ENCODE results near the gene ARHGAP15. TPM values are rescaled to one million over a fixed set of nuclear protein-coding genes. Genes with fewer than 3 reads are reported as not detected.

The ARHGAP15 gene
- total RNA-seq, 1 experiment from 2014 or later = 0.42 TPM

DNA sequence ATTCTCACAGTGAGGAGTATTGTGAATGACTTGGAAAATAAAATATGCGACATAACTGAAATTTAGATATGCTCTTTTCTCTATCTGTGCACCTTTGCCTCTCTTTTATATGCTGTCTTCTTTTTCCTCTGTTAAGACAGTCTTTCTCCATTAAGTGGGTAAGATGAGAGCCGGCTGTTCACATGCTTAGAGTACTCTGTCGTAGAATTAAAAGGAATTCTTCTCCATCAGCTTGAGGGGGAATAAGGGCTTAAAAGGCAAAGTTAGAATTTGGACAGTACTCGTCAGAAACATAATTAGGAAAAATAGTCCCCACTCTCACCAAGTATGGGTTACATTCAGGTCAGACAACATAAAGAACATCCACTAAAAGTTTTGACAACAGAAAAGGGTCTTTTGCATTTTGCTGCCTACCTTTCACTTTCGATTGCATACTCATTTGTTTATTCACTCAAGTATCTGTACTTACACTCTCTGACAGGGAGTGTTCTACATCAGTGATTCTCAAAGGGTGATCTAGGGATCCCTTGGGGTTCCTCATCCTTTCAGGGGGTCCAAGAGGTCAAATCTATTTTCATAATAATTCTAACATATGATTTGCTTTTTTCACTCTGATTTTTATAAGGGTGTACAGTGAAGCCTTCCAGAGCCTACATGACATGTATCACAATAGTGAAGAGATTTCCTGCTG is 48.0 kb downstream of the ARHGAP15 start (continued):
- TF ChIP-seq TCF7L2 (IDR thresholded peaks at IDR 0.05; ENCODE audit: borderline replicate concordance, extremely low read depth, insufficient read depth, insufficient read length) (no peak), CEBPB (IDR thresholded peaks at IDR 0.05; ENCODE audit: low read depth) (no peak), SP1 (IDR thresholded peaks at IDR 0.05; ENCODE audit: low read depth) (no peak), ZNF274 (IDR thresholded peaks at IDR 0.05; ENCODE audit: low read depth, low read length) (no peak), SRF (IDR thresholded peaks at IDR 0.05; ENCODE audit: low read depth) (no peak), ELF1 (IDR thresholded peaks at IDR 0.05; ENCODE audit: borderline replicate concordance, low read depth) (no peak), EGR1 (IDR thresholded peaks at IDR 0.05; ENCODE audit: low read depth) (no peak), CBX3 (IDR thresholded peaks at IDR 0.05; ENCODE audit: low read depth) (no peak)

DNA sequence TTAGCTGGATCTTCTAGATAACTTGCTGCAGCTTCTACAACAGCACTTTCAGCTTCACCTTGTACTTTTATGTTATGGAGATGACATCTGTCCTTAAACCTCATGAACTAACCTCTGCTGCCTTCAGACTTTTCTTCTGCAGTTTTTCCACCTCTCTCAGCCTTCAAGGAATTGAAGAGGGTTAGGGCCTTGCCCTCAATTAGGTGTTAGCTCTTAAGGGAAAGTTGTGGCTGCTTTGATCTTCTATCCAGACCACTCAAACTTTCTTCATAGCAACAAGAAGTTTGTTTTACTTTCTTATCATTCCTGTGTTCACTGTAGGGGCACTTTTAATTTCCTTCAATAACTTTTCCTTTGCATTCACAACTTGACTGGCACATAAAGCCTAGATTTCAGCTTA is 52.3 kb downstream of the ARHGAP15 start:
- ChIA-PET RAD21 (ENCODE audit: low non-redundant PET in 1 of 2, low total read pairs in 2 of 2, uncharacterized antibody in 2 of 2, unreplicated experiment in 2 of 2) (no interaction called here), CTCF (interaction anchor here (0.9 kb wide), 1 partner anchor 78 kb away, joined by 3 read pairs; no protein-coding TSS in a partner anchor), POLR2A (no interaction called here)
- Histone ChIP-seq H3K79me2 (ENCODE audit: insufficient read depth, low read length) (no peaks in the 10 kb centered on the region), H2AFZ (ENCODE audit: low read depth, low read length, poor library complexity, severe bottlenecking) (no peak overlapping the region), H3K36me3 (ENCODE audit: control insufficient read depth in 1 of 2, insufficient read depth in 2 of 2, low read length in 2 of 2) (no peaks in the 10 kb centered on the region), H3K27me3 (ENCODE audit: insufficient read depth, low read length) (no peaks in the 10 kb centered on the region), H3K9me2 (ENCODE audit: insufficient read depth) (no peaks in the 10 kb centered on the region), H3K27ac (ENCODE audit: low read depth, low read length) (no peak overlapping the region), H3K4me1 (ENCODE audit: control insufficient read depth in 1 of 2, insufficient read depth in 2 of 2, low read length in 2 of 2) (no peaks in the 10 kb centered on the region), H3K4me3 (replicated peaks in 1 of 2; ENCODE audit: low read depth in 1 of 2, low read length in 2 of 2) (no peak overlapping the region), H3K4me2 (ENCODE audit: low read length) (no peak overlapping the region), H3K9ac (ENCODE audit: low read length) (no peak overlapping the region), H3K9me3 (ENCODE audit: control insufficient read depth in 1 of 2, insufficient read depth in 1 of 2, low read depth in 1 of 2, low read length in 2 of 2) (no peaks in the 10 kb centered on the region), H4K20me1 (ENCODE audit: insufficient read depth) (no peaks in the 10 kb centered on the region)
- ATAC-seq (no peak), DNase-seq (ENCODE audit: low read depth, low spot score) (no peak)
- no TSS peak for BruUV-seq (replicated peaks)
- TF ChIP-seq POLR2A (IDR thresholded peaks at IDR 0.05; ENCODE audit: borderline replicate concordance, extremely low read depth, insufficient read depth, insufficient read length) (no peak), EZH2 (IDR thresholded peaks at IDR 0.05) (no peak), SRF (IDR thresholded peaks at IDR 0.05; ENCODE audit: low read depth) (no peak), EGR1 (IDR thresholded peaks at IDR 0.05; ENCODE audit: low read depth) (no peak), EZH2phosphoT487 (IDR thresholded peaks at IDR 0.05; ENCODE audit: borderline replicate concordance) (no peak), YY1 (IDR thresholded peaks at IDR 0.05; ENCODE audit: extremely low read depth, insufficient replicate concordance, low read depth, low read length) (no peak), CEBPB (IDR thresholded peaks at IDR 0.05; ENCODE audit: low read depth) (no peak), ELF1 (IDR thresholded peaks at IDR 0.05; ENCODE audit: borderline replicate concordance, low read depth) (no peak), ZFX (IDR thresholded peaks at IDR 0.05) (no peak)
- TF ChIP-seq, protein P1, sequence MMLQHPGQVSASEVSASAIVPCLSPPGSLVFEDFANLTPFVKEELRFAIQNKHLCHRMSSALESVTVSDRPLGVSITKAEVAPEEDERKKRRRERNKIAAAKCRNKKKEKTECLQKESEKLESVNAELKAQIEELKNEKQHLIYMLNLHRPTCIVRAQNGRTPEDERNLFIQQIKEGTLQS (IDR thresholded peaks at IDR 0.05) = no peak
- TF ChIP-seq, protein P2, sequence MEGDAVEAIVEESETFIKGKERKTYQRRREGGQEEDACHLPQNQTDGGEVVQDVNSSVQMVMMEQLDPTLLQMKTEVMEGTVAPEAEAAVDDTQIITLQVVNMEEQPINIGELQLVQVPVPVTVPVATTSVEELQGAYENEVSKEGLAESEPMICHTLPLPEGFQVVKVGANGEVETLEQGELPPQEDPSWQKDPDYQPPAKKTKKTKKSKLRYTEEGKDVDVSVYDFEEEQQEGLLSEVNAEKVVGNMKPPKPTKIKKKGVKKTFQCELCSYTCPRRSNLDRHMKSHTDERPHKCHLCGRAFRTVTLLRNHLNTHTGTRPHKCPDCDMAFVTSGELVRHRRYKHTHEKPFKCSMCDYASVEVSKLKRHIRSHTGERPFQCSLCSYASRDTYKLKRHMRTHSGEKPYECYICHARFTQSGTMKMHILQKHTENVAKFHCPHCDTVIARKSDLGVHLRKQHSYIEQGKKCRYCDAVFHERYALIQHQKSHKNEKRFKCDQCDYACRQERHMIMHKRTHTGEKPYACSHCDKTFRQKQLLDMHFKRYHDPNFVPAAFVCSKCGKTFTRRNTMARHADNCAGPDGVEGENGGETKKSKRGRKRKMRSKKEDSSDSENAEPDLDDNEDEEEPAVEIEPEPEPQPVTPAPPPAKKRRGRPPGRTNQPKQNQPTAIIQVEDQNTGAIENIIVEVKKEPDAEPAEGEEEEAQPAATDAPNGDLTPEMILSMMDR (IDR thresholded peaks at IDR 0.05 in 2 of 3, conservative IDR thresholded peaks at IDR 0.05 in 1 of 3; ENCODE audit: borderline replicate concordance in 1 of 3, insufficient read depth in 1 of 3, low read depth in 2 of 3, low read length in 2 of 3) = no peak
- TF ChIP-seq, protein P3, sequence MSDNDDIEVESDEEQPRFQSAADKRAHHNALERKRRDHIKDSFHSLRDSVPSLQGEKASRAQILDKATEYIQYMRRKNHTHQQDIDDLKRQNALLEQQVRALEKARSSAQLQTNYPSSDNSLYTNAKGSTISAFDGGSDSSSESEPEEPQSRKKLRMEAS (IDR thresholded peaks at IDR 0.05) = no peak
- intact Hi-C loops (cut with micrococcal nuclease) = no loop called here
